ENCODE data around the gene SYNE4.

SYNE4 gene

DNA sequence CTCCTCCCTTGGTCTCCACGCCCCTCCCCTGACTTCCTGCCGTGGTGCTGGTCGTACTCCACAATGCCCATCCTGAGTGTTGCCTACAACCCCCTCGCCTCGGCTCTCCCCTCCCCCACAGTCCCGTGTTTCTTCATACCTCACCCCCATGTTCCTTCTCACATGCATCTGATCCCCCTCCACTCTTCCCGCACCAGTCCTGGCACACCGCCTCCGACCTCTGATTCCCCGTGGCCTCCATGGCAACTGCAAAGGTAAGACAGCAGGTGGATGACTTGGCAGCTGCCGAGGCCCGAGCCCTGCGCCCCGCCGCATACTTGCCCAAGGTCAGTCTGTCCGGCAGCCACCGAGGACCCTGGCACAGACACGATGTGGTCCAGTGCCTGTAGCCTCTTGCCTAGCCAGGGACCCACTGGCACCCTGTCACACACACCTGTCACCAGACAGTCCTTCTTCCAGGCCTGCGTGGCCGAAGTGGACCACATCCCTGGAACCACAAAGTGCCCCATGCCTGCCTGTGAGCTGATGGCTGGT is 29.7 kb downstream of the SYNE4 start:
- TF ChIP-seq, protein P1, sequence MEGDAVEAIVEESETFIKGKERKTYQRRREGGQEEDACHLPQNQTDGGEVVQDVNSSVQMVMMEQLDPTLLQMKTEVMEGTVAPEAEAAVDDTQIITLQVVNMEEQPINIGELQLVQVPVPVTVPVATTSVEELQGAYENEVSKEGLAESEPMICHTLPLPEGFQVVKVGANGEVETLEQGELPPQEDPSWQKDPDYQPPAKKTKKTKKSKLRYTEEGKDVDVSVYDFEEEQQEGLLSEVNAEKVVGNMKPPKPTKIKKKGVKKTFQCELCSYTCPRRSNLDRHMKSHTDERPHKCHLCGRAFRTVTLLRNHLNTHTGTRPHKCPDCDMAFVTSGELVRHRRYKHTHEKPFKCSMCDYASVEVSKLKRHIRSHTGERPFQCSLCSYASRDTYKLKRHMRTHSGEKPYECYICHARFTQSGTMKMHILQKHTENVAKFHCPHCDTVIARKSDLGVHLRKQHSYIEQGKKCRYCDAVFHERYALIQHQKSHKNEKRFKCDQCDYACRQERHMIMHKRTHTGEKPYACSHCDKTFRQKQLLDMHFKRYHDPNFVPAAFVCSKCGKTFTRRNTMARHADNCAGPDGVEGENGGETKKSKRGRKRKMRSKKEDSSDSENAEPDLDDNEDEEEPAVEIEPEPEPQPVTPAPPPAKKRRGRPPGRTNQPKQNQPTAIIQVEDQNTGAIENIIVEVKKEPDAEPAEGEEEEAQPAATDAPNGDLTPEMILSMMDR (IDR thresholded peaks at IDR 0.05), result no peak
- Mint-ChIP-seq H3K4me3 (no peak overlapping the region), H3K27ac (no peak overlapping the region), H3K27me3 (ENCODE audit: low read depth, poor library complexity) (peaks cover 65% of the 10 kb centered on the region), H3K36me3 (ENCODE audit: low read depth) (no peaks in the 10 kb centered on the region), H3K9me3 (no peaks in the 10 kb centered on the region), H3K4me1 (no peaks in the 10 kb centered on the region)
- DNase-seq, result no peak

DNA sequence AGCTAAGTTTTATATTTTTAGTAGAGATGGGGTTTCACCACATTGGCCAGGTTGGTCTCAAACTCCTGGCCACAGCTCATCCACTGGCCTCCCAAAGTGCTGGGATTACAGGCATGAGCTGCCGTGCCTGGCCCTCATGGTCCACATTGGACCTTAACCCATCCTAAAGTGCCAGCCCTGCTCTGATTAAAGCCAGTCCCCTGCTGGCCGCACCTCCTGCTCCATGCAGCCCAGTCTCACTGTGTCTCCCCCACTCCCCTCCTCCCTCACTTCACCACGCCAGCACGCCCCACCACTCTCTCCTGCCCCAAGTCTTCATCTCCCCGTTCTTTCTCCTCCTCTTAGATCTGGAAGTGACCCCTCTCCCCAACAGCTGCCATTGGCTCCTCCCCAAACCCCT is 30.3 kb downstream of the SYNE4 start:
- Mint-ChIP-seq H3K9me3 (no peaks in the 10 kb centered on the region), H3K4me3 (no peak overlapping the region), H3K27me3 (ENCODE audit: low read depth, poor library complexity) (peaks cover 61% of the 10 kb centered on the region), H3K36me3 (ENCODE audit: low read depth) (no peaks in the 10 kb centered on the region), H3K4me1 (no peaks in the 10 kb centered on the region), H3K27ac (no peak overlapping the region)
- no peak for DNase-seq
- TF ChIP-seq, protein P1 (IDR thresholded peaks at IDR 0.05), result no peak

DNA sequence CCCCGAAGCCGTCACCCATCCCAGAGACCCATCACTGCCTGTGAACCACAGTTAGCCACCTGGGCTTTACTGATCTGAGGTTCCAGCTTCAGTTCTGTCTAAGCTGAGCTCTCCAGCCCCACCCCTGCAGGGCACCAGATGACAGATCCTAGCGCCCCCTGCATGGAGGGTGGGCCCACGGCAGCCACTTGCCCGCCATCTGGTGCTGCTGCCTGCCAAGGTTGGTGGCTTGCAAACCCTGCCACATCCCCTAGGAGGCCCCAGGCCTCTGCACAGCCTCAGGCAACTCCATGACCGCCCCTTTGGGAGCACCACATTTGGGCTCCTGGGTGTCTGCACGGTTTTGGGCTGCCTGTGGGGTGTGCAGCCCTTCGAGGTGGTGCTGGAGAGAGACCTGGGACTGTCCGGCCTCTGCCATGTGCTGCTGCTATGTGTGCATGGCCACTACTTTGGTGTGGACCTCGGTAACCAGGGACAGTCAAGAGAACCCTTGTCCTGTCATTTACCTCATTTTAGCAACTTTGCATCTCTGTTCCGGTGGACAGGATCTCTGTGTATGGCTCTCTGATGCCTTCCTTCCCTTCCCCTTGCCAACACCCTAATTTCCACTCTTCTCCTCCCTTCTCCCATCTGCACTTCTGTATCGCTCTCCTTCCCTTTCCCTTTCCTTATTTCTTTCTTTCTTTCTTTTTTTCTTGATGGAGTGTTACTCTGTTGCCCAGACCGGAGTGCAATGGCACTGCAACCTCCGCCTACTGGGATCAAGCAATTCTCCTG is 31.0 kb downstream of the SYNE4 start:
- Mint-ChIP-seq H3K4me1 (no peaks in the 10 kb centered on the region), H3K4me3 (no peak overlapping the region), H3K27me3 (ENCODE audit: low read depth, poor library complexity) (peaks cover 60% of the 10 kb centered on the region), H3K36me3 (ENCODE audit: low read depth) (no peaks in the 10 kb centered on the region), H3K27ac (no peak overlapping the region), H3K9me3 (no peaks in the 10 kb centered on the region)
- TF ChIP-seq, protein P1 (IDR thresholded peaks at IDR 0.05), result peak; percentile 23
- no peak for DNase-seq

DNA sequence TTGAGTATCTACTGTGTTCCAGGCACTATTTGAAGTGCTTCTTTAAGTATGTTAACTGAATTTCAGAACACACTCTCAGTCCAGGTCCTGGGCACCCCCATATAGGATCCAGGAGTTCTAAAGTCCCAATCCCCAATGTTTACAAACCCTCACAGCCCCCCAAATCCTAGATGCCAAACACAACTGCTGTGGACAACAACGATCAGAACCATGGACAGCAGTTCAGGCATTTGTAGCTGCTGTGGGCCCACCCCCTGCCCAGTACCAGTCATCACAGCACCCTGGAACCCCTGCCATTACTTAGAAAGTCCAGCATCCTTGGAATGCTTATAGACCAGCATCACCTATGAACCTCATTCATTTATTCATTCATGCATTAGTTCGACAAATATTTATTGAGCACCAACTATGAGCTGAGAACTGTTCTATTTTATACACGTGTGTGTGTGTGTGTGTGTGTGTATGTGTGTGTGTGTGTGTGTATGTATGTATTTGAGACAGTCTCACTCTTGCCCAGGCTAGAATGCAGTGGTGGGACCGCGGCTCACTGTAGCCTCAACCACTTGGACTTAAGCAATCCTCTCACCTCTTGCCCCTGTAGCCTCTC is 32.9 kb downstream of the SYNE4 start:
- TF ChIP-seq, protein P1 (IDR thresholded peaks at IDR 0.05), result no peak
- H3K36me3 Mint-ChIP-seq (ENCODE audit: low read depth), result no peaks in the 10 kb centered on the region
- H3K27me3 Mint-ChIP-seq (ENCODE audit: low read depth, poor library complexity), result peaks cover 64% of the 10 kb centered on the region
- DNase-seq, result peak; percentile 64
- H3K4me3 Mint-ChIP-seq, result no peak overlapping the region
- H3K27ac Mint-ChIP-seq, result no peak overlapping the region
- no peaks in the 10 kb centered on the region for H3K9me3 Mint-ChIP-seq
- no peaks in the 10 kb centered on the region for H3K4me1 Mint-ChIP-seq

DNA sequence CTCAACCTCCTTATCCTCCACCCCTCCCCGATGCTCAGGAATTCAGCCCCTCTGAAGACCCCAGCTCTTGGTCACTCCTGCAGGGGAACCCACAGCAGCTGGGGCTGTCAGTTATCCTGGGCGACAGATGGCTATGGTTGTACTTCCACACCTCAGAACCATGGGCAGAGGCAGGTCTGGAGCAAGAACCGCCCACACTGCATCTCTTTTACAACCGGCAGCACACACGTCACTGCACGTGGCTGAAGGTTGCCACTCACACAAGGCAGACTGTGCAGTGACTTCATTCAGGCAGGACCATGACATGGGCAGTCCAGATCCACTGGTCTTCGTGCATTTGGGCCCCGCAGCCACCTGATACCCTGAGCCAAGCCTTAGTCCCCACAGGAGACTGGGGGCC is 35.1 kb downstream of the SYNE4 start:
- no peak overlapping the region for H3K27ac Mint-ChIP-seq
- no peaks in the 10 kb centered on the region for H3K9me3 Mint-ChIP-seq
- no peak overlapping the region for H3K4me3 Mint-ChIP-seq
- TF ChIP-seq, protein P1 (IDR thresholded peaks at IDR 0.05), result no peak
- H3K4me1 Mint-ChIP-seq, result no peaks in the 10 kb centered on the region
- DNase-seq, result no peak
- no peaks in the 10 kb centered on the region for H3K36me3 Mint-ChIP-seq (ENCODE audit: low read depth)
- peaks cover 63% of the 10 kb centered on the region for H3K27me3 Mint-ChIP-seq (ENCODE audit: low read depth, poor library complexity)
